ENCODE results near the gene GMCL2. TPM values are rescaled to one million over a fixed set of nuclear protein-coding genes. Genes with fewer than 3 reads are reported as not detected.

GMCL2 gene
- polyA plus RNA-seq, 1 donor (not counting 4 experiments of a cell fraction or from before 2014, with no cell fraction given): not detected

DNA sequence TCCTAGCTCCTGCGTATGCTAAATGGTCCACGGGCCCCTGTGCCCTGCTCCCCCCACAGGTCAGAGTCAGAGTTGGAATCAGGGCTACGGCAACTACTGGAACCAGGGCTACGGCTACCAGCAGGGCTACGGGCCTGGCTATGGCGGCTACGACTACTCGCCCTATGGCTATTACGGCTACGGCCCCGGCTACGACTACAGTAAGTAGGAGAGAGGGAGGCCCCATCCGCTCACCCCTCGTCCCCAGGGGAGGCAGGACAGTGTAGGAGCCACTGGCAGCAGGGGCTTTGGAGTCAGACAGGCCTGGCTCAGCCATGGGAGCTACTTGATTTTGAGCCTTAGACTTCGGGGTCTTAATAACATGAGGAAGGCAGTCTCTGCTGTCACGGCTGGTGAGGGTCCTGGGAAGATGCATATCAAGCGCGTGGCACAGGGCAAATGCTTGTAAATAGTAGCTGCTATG lies 22.9 kb upstream of the GMCL2 start:
- no peaks in the 10 kb centered on the region for H3K9me3 ChIP-seq (ENCODE audit: control insufficient read depth, low read depth, low read length)
- no peak overlapping the region for H3K4me3 ChIP-seq (ENCODE audit: control insufficient read depth in 2 of 3, extremely low read depth in 1 of 3, insufficient read depth in 2 of 3, low read depth in 1 of 3, low read length in 3 of 3)
- DNase-seq (ENCODE audit: low read depth, low spot score) (no peak), FAIRE-seq (no peak)
- peaks cover 36% of the 10 kb centered on the region for H3K79me2 ChIP-seq (ENCODE audit: control insufficient read depth, insufficient read depth, low read length)
- peaks cover 16% of the 10 kb centered on the region for H3K4me1 ChIP-seq (ENCODE audit: control insufficient read depth, extremely low read depth, insufficient read depth, low read length)
- H4K20me1 ChIP-seq (ENCODE audit: control insufficient read depth, extremely low read depth, insufficient read depth, low read length): peaks cover 60% of the 10 kb centered on the region
- H3K27me3 ChIP-seq (ENCODE audit: control insufficient read depth, extremely low read depth, insufficient read depth, low read length): no peaks in the 10 kb centered on the region
- H3K9me1 ChIP-seq (ENCODE audit: control insufficient read depth, extremely low read depth, insufficient read depth, low read length): peaks cover 15% of the 10 kb centered on the region
- H3K36me3 ChIP-seq (ENCODE audit: control insufficient read depth in 2 of 2, extremely low read depth in 1 of 2, insufficient read depth in 2 of 2, low read length in 2 of 2): peaks cover 53 to 70% of the 10 kb centered on the region in 2 experiments
- H3K27ac ChIP-seq (ENCODE audit: control insufficient read depth, insufficient read depth, low read length): no peak overlapping the region
- dilution Hi-C loops (cut with MboI; ENCODE audit: extremely low pct_ligation_motif_present, low sequenced_read_pairs): no loop called here
- H3K9ac ChIP-seq (ENCODE audit: control insufficient read depth, extremely low read depth, insufficient read depth, low read length): no peak overlapping the region
- no peak overlapping the region for H2AFZ ChIP-seq (ENCODE audit: control insufficient read depth, low read length)
- TF ChIP-seq, protein P1, sequence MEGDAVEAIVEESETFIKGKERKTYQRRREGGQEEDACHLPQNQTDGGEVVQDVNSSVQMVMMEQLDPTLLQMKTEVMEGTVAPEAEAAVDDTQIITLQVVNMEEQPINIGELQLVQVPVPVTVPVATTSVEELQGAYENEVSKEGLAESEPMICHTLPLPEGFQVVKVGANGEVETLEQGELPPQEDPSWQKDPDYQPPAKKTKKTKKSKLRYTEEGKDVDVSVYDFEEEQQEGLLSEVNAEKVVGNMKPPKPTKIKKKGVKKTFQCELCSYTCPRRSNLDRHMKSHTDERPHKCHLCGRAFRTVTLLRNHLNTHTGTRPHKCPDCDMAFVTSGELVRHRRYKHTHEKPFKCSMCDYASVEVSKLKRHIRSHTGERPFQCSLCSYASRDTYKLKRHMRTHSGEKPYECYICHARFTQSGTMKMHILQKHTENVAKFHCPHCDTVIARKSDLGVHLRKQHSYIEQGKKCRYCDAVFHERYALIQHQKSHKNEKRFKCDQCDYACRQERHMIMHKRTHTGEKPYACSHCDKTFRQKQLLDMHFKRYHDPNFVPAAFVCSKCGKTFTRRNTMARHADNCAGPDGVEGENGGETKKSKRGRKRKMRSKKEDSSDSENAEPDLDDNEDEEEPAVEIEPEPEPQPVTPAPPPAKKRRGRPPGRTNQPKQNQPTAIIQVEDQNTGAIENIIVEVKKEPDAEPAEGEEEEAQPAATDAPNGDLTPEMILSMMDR (optimal IDR thresholded peaks at IDR 0.05 in 1 of 3, IDR thresholded peaks at IDR 0.05 in 1 of 3, conservative IDR thresholded peaks at IDR 0.05 in 1 of 3; ENCODE audit: extremely low read depth in 1 of 3, insufficient read depth in 2 of 3, low read length in 3 of 3): no peak
- no peak for TF ChIP-seq EZH2 (IDR thresholded peaks at IDR 0.05; ENCODE audit: low read length)
- no peak overlapping the region for H3K4me2 ChIP-seq (ENCODE audit: control insufficient read depth, extremely low read depth, insufficient read depth, low read depth, low read length)

GRCh38 chr5:178209334-178210072 lies 22.3 kb upstream of the GMCL2 start:
- Histone ChIP-seq H3K9me1 (ENCODE audit: control insufficient read depth, extremely low read depth, insufficient read depth, low read length) (peaks cover 15% of the 10 kb centered on the region), H3K4me1 (ENCODE audit: control insufficient read depth, extremely low read depth, insufficient read depth, low read length) (peaks cover 16% of the 10 kb centered on the region), H3K79me2 (ENCODE audit: control insufficient read depth, insufficient read depth, low read length) (peaks cover 42% of the 10 kb centered on the region), H4K20me1 (ENCODE audit: control insufficient read depth, extremely low read depth, insufficient read depth, low read length) (peaks cover 60% of the 10 kb centered on the region), H3K27ac (ENCODE audit: control insufficient read depth, insufficient read depth, low read length) (no peak overlapping the region), H3K4me3 (ENCODE audit: control insufficient read depth in 2 of 3, extremely low read depth in 1 of 3, insufficient read depth in 2 of 3, low read depth in 1 of 3, low read length in 3 of 3) (no peak overlapping the region), H3K36me3 (ENCODE audit: control insufficient read depth in 2 of 2, extremely low read depth in 1 of 2, insufficient read depth in 2 of 2, low read length in 2 of 2) (peaks cover 48 to 70% of the 10 kb centered on the region in 2 experiments), H3K9ac (ENCODE audit: control insufficient read depth, extremely low read depth, insufficient read depth, low read length) (no peak overlapping the region), H2AFZ (ENCODE audit: control insufficient read depth, low read length) (no peak overlapping the region), H3K9me3 (ENCODE audit: control insufficient read depth, low read depth, low read length) (no peaks in the 10 kb centered on the region), H3K27me3 (ENCODE audit: control insufficient read depth, extremely low read depth, insufficient read depth, low read length) (no peaks in the 10 kb centered on the region), H3K4me2 (ENCODE audit: control insufficient read depth, extremely low read depth, insufficient read depth, low read depth, low read length) (no peak overlapping the region)
- FAIRE-seq: no peak
- no peak for DNase-seq (ENCODE audit: low read depth, low spot score)
- TF ChIP-seq, protein P1 (optimal IDR thresholded peaks at IDR 0.05 in 1 of 3, IDR thresholded peaks at IDR 0.05 in 1 of 3, conservative IDR thresholded peaks at IDR 0.05 in 1 of 3; ENCODE audit: extremely low read depth in 1 of 3, insufficient read depth in 2 of 3, low read length in 3 of 3): no peak
- no peak for TF ChIP-seq EZH2 (IDR thresholded peaks at IDR 0.05; ENCODE audit: low read length)
- dilution Hi-C loops (cut with MboI; ENCODE audit: extremely low pct_ligation_motif_present, low sequenced_read_pairs): no loop called here
